GM21526 (cell line): ENCODE data around the gene ERMARD.
A peak's percentile ranks its signal among the peaks of the same experiment; 100 is the strongest.

Experiments
- ATAC-seq: cut with Tn5 transposase; IDR thresholded peaks from one replicate; pipeline ENCODE4 v1.9.1; 2021; ENCODE audit warnings: moderate library complexity; ENCODE audit not compliant: unreplicated experiment, low FRiP score

The ERMARD gene

DNA sequence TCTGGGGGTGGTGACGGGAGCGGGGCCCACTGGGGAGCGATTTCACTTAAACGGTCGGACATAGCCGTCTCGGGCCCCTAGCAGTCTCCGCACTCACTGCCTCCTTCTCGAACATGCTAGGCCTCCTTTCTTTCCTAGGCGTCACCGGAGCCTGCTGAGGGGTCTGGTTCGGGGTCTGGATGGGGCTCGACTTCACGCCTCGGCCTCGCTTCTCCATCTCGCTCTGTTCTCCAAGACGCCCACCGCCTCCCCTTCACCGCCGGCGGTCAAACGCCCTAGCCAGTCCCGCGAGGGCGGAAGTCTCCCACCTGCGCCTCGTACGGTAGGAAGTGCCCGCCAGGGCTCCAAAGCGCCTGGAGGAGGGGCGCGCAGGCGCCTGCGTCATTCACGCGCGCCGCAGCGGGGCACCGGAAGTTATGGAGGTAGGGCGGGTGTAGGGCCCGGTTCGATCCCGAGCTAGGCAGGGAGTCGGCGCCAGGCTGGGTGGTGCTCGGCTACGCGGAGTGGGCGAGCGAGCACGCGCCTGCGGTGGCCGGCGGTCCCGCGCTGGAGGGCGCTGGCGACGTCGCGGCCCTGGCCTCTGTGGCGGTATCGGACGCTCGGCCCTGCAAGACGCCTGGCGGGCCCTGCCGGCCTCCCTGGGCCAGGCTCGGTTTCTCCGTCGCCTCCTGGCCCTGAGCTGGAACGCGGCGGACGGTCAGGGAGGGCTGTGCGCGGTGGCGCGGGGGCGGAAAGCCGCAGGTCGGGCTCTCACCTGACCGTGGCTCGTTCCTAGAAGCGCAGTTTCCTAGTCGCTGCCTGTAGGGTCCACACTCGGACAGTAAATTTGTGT, at the start of gene ERMARD, which contains the start of gene DYNLT2:
TSS of gene ERMARD (plus strand) at position 381 of the 832 bp plus-strand sequence. CDS start at position 417, 36 bp downstream.
TSS of gene DYNLT2 (minus strand) at position 331 of the 832 bp plus-strand sequence. CDS start at position 217, 114 bp downstream.
- peak; percentile 95 for ATAC-seq

GRCh38 chr6:169701954-169702839, 49.2 kb upstream of the ERMARD start, which contains the start of the genes C6orf120 and WDR27:
Gene C6orf120 (plus strand): TSS chr6:169702126. CDS start chr6:169702460, 334 bp downstream.
Gene WDR27 (minus strand): TSS chr6:169702029. CDS start chr6:169689005, 13,024 bp downstream.
- ATAC-seq, result peak; percentile 94

- ATAC-seq, result peak; percentile 8
Measured at GRCh38 chr6:169702840-169703246, 48.6 kb upstream of the ERMARD start.

DNA sequence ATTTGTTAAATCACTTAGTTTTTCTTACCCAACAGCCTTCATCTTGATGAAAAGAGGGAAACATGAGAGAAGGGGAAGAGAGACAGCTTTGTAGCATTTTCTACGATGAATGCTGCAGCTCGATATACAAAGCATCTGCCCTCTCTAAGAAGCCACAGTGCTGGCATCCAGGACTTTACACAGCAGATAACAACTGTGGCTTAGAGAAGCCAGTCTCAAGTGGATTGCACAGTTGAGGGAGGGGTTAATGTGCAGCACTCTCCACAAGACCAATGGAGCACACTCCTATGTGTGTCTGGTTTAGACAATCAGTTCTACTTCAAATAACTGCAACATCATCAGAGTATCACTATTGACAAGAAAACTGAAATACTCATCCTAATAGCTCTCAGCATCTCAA, 43.6 kb upstream of the ERMARD start:
- ATAC-seq, result no peak

GRCh38 chr6:169709293-169709692, 42.1 kb upstream of the ERMARD start:
- ATAC-seq, result no peak

DNA sequence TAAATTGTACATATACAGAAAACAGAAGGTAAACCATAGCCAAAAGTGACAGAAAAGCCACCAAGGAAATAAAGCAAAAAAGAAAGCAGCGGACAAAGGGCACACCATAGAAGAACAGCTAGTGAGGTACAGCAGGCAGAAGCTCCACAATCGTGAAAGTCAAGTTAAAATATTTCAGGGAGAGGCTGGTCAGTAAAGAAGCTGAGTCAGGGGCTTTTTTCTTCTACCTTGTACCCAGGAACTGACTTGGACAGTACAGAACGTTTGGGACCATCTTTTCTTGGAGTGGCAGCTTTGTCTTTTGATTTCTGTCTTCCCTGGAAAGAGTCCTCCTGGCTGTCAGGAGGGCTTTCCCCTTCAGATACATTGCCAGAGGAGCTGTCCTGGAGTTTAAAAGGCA, 41.4 kb upstream of the ERMARD start:
- ATAC-seq, result no peak

DNA sequence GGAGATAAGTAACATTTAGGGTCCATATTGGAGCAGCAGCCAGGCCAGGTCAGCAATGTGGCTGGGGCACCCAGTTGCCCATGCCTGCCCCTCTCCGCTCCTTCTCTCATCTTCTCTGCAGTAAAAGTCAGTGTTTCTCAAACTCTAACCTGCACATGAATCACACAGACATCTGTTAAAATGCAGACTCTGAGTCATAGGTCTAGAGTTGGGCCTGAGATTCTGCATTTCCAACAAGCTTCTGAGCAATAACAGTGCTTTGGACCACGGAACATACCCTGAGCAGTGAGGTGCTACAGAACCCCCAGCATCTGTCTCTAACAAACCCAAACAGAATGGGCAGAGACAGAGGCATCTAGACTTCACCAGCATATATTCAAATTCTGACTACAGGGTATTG, 37.2 kb upstream of the ERMARD start:
- ATAC-seq, result no peak

- ATAC-seq, result no peak
Measured at GRCh38 chr6:169714595-169714994, 36.8 kb upstream of the ERMARD start.

- ATAC-seq, result no peak
Measured at GRCh38 chr6:169719117-169719516, 32.3 kb upstream of the ERMARD start.

DNA sequence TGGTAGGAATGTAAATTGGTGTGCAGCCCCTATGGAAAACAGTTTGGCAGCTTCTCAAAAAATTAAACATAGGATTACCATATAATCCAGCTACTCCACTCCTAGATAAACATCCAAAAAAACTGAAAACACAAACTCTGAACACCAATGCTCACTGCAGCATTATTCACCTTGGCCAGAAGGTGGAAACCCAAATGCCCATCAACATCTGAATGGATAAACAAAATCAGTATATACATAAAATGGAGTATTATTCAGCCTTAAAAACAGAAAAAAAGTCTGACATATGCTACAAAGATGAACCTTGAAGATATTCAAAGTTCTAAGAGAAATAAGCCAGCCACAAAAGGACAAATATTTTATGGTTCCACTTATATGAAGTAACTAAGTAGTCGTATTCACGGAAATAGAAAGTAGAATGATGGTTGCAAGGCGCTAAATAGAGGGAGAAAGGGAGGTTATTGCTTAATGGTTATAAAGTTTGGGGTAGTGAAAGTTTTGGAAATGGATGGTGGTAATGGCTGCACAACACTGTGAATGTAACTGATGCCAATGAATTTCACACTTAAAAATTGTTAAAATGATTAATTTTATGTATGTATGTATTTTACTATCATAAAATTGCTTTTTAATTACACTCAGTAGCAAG, 31.1 kb upstream of the ERMARD start:
- no peak for ATAC-seq

- peak; percentile 28 for ATAC-seq
Measured at GRCh38 chr6:169722362-169723199, 28.8 kb upstream of the ERMARD start.

GRCh38 chr6:169723200-169723909, 28.1 kb upstream of the ERMARD start:
- peak; percentile 43 for ATAC-seq

DNA sequence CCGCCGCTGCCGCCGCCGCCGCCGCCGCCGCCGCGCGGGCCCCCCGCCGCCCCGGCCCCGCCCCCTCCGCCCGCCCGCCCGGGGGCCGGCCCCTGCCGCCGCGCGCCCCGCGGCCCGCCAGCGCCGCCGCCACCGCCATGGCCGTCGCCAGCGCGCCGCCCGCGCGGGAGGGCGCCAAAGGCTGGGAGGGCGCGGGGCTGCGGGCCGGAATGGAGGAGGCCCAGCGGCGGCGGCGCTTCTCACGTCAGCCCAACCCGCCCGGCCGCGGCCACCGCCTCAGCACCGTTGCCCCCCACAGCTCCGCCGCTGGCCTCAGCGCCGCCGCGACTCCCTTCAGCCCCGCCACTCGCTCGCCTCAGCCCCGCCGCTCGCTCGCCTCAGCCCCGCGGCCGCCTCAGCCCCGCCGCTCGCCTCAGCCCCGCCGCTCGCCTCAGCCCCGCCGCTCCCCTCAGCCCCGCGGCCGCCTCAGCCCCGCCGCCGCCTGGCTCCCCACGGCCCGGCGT, 27.4 kb upstream of the ERMARD start:
- ATAC-seq, result peak; percentile 34

- ATAC-seq, result peak; percentile 33
Measured at GRCh38 chr6:169724494-169725124, 26.8 kb upstream of the ERMARD start, which contains the start of gene PHF10. Gene PHF10 (minus strand): TSS chr6:169724500. CDS start chr6:169723931, 569 bp downstream.

DNA sequence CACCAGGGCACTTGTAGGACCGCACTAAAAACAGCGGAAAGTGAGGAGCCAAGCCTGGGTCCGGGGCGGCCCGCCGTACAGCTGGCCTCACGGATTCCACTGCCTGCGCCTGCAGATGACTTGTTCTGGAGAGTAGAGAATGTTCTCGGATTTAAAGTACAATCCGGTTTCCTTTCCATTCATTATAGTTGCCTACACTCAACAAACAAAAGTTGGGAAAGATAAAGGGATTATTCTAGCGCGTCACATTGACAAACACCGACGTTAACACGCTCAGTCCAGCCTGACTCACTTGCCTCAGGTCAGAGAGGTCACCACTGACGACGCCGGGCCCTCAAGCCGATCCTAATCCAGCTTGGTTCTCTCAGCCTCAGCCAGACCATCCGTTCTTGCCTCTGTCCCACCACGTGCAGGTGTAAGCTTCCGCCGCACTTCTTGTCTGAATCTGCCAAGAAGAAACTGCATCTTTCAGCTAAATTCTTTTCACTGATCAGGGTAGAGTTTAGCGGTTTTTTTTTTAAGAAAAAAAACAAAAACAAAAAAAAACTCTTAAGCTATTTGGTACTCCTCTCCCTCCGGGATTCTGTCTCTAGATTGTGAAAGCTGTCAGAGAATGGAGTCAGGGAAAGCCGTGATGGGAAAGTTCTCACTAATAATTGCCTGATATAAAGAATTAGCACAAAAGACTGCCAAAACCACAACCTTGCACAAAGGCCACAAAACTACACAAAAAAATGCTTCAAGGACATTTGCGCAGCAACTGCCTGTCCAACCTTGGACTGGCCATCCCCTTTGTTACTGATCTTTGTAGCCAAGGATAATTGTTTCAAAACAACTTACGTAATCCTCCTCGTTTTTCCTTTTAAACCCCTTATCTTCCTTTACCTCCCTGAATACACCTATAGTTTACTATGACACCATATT, 26.0 kb upstream of the ERMARD start:
- ATAC-seq, result no peak

- ATAC-seq, result no peak
Measured at GRCh38 chr6:169726049-169726400, 25.4 kb upstream of the ERMARD start.

GRCh38 chr6:169726963-169727362, 24.5 kb upstream of the ERMARD start:
- ATAC-seq, result no peak
